Measurements from ENCODE around the gene COL15A1.

- TF ChIP-seq CTCF (optimal IDR thresholded peaks at IDR 0.05 in 1 of 3, IDR thresholded peaks at IDR 0.05 in 1 of 3, conservative IDR thresholded peaks at IDR 0.05 in 1 of 3; ENCODE audit: extremely low read depth in 1 of 3, insufficient read depth in 2 of 3, low read length in 3 of 3) (no peak), EZH2 (IDR thresholded peaks at IDR 0.05; ENCODE audit: low read length) (no peak)
Observed at GRCh38 chr9:98941946-98942523, 1.7 kb upstream of the COL15A1 start.
